Measurements from ENCODE around the gene NLGN2. TPM values are rescaled to one million over a fixed set of nuclear protein-coding genes. Genes with fewer than 3 reads are reported as not detected.

The NLGN2 gene
- total RNA-seq, 1 donor from 2014 or later, result 9.3 TPM

DNA sequence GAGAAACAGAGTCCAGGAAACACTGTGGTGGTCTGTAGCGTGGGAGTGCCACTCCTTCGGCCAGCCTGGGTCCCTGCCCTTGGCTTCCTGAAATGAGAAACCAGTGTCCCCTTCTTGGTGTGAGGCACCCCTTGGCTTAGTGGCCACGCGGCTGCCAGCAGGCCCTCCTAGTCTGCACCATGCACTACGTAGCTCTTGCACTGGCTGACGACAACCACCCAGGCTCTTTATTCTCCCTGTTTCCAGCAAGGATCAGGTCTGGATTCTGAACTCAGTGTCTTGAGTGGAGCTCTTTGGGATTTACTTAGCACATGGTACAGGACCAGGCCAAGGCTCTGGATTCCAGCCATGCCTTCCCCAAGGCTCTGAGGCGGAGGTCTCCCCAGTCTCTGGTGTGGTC is 19.9 kb downstream of the NLGN2 start:
- no peak for DNase-seq
- no peak overlapping the region for H3K4me3 ChIP-seq
- H3K9me3 ChIP-seq (replicated peaks), result no peaks in the 10 kb centered on the region
- TF ChIP-seq, protein P1, sequence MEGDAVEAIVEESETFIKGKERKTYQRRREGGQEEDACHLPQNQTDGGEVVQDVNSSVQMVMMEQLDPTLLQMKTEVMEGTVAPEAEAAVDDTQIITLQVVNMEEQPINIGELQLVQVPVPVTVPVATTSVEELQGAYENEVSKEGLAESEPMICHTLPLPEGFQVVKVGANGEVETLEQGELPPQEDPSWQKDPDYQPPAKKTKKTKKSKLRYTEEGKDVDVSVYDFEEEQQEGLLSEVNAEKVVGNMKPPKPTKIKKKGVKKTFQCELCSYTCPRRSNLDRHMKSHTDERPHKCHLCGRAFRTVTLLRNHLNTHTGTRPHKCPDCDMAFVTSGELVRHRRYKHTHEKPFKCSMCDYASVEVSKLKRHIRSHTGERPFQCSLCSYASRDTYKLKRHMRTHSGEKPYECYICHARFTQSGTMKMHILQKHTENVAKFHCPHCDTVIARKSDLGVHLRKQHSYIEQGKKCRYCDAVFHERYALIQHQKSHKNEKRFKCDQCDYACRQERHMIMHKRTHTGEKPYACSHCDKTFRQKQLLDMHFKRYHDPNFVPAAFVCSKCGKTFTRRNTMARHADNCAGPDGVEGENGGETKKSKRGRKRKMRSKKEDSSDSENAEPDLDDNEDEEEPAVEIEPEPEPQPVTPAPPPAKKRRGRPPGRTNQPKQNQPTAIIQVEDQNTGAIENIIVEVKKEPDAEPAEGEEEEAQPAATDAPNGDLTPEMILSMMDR (IDR thresholded peaks at IDR 0.05; ENCODE audit: borderline replicate concordance), result no peak
- no peak overlapping the region for H3K27ac ChIP-seq (replicated peaks)
- no peaks in the 10 kb centered on the region for H3K4me1 ChIP-seq
- no peaks in the 10 kb centered on the region for H3K27me3 ChIP-seq (ENCODE audit: low read depth)
- intact Hi-C loops (cut with micrococcal nuclease), result no loop called here
- no peaks in the 10 kb centered on the region for H3K36me3 ChIP-seq

DNA sequence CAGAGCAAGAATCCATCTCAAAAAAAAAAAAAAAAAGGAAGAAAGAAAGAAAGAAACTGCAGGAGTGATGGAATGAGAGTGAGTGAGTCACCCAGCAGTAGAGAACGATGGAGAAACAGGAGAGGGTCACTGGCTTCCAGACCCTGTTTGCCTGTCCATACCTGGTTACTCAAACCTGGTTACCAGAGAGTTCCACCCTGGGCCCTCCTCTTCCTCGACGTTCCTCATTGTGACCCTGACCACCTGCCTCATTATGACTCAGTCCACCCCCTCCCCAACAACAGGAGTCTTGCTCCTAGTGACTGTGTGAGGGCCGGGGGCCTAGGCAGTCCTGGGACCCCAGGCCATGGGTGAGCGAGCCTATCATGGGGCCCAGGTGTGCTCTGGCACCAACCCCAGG is 20.9 kb downstream of the NLGN2 start, which contains the start of gene SPEM3:
SPEM3 (plus strand) TSS at position 301 of the 400 bp plus-strand sequence; CDS start at position 347, 46 bp downstream.
- intact Hi-C loops (cut with micrococcal nuclease), result no loop called here
- TF ChIP-seq, protein P1 (IDR thresholded peaks at IDR 0.05; ENCODE audit: borderline replicate concordance), result no peak
- Histone ChIP-seq H3K36me3 (no peaks in the 10 kb centered on the region), H3K4me3 (no peak within 1 kb of the TSS), H3K27ac (replicated peaks) (no peak within 1 kb of the TSS), H3K9me3 (replicated peaks) (no peaks in the 10 kb centered on the region), H3K27me3 (ENCODE audit: low read depth) (no peaks in the 10 kb centered on the region), H3K4me1 (no peaks in the 10 kb centered on the region)
- DNase-seq, result no peak

GRCh38 chr17:7429722-7430121 is 22.1 kb downstream of the NLGN2 start:
- H3K9me3 ChIP-seq (replicated peaks), result no peaks in the 10 kb centered on the region
- H3K4me3 ChIP-seq, result no peak overlapping the region
- TF ChIP-seq, protein P1 (IDR thresholded peaks at IDR 0.05; ENCODE audit: borderline replicate concordance), result no peak
- no peaks in the 10 kb centered on the region for H3K27me3 ChIP-seq (ENCODE audit: low read depth)
- no peak for DNase-seq
- H3K36me3 ChIP-seq, result no peaks in the 10 kb centered on the region
- intact Hi-C loops (cut with micrococcal nuclease), result no loop called here
- H3K27ac ChIP-seq (replicated peaks), result no peak overlapping the region
- peaks cover under 1% of the 10 kb centered on the region for H3K4me1 ChIP-seq

GRCh38 chr17:7431231-7431630 is 23.6 kb downstream of the NLGN2 start:
- TF ChIP-seq, protein P1 (IDR thresholded peaks at IDR 0.05; ENCODE audit: borderline replicate concordance), result no peak
- peaks cover 15% of the 10 kb centered on the region for H3K4me1 ChIP-seq
- no peaks in the 10 kb centered on the region for H3K27me3 ChIP-seq (ENCODE audit: low read depth)
- no peaks in the 10 kb centered on the region for H3K9me3 ChIP-seq (replicated peaks)
- H3K27ac ChIP-seq (replicated peaks), result no peak overlapping the region
- H3K4me3 ChIP-seq, result no peak overlapping the region
- intact Hi-C loops (cut with micrococcal nuclease), result no loop called here
- H3K36me3 ChIP-seq, result no peaks in the 10 kb centered on the region
- no peak for DNase-seq

- H3K4me1 ChIP-seq, result peaks cover 25% of the 10 kb centered on the region
- no peak overlapping the region for H3K27ac ChIP-seq (replicated peaks)
- no peak overlapping the region for H3K4me3 ChIP-seq
- no peaks in the 10 kb centered on the region for H3K9me3 ChIP-seq (replicated peaks)
- H3K36me3 ChIP-seq, result no peaks in the 10 kb centered on the region
- no peaks in the 10 kb centered on the region for H3K27me3 ChIP-seq (ENCODE audit: low read depth)
- intact Hi-C loops (cut with micrococcal nuclease), result no loop called here
- TF ChIP-seq, protein P1 (IDR thresholded peaks at IDR 0.05; ENCODE audit: borderline replicate concordance), result no peak
- no peak for DNase-seq
Measured at GRCh38 chr17:7432296-7432695, 24.7 kb downstream of the NLGN2 start.

Data from left ventricle myocardium inferior (tissue), 1 donor.